ENCODE results near the gene SERPINB8. TPM values are rescaled to one million over a fixed set of nuclear protein-coding genes. Genes with fewer than 3 reads are reported as not detected.

Gene SERPINB8
- total RNA-seq, 1 donor from 2014 or later: 4.5 TPM

DNA sequence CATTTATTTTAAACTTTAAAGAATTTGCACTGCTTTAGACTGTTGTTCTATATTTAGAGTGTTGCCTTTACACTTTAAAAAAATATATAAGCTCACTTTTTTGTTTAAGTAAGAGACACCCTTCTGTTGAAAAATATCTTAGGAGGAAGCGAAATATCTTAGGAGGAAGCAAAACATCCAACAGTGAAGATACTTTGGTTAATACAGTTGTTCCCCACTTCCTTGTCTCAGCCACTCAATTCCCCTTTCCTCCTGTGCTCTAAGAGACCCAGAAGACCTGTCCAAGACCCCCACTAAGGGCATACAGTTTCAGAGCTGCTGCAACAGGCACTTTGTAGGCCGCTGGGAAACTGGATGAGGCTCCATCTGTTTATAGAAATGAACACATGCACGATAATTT lies 5.7 kb downstream of the SERPINB8 start:
- H3K4me1 ChIP-seq: no peaks in the 10 kb centered on the region
- TF ChIP-seq, protein P1, sequence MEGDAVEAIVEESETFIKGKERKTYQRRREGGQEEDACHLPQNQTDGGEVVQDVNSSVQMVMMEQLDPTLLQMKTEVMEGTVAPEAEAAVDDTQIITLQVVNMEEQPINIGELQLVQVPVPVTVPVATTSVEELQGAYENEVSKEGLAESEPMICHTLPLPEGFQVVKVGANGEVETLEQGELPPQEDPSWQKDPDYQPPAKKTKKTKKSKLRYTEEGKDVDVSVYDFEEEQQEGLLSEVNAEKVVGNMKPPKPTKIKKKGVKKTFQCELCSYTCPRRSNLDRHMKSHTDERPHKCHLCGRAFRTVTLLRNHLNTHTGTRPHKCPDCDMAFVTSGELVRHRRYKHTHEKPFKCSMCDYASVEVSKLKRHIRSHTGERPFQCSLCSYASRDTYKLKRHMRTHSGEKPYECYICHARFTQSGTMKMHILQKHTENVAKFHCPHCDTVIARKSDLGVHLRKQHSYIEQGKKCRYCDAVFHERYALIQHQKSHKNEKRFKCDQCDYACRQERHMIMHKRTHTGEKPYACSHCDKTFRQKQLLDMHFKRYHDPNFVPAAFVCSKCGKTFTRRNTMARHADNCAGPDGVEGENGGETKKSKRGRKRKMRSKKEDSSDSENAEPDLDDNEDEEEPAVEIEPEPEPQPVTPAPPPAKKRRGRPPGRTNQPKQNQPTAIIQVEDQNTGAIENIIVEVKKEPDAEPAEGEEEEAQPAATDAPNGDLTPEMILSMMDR (IDR thresholded peaks at IDR 0.05): no peak
- no peaks in the 10 kb centered on the region for H3K27me3 ChIP-seq
- H3K36me3 ChIP-seq: peaks cover 0 to 4% of the 10 kb centered on the region in 2 donors
- H3K27ac ChIP-seq: no peak overlapping the region
- intact Hi-C loops (cut with DNase I): loop anchor here (10.0 kb wide), 2 partner anchors 1451 to 1541 kb away; partner anchors contain the start of gene ZCCHC2
- no peak for DNase-seq (ENCODE audit: low spot score in 2 of 2)
- H3K9me3 ChIP-seq: no peaks in the 10 kb centered on the region
- no peak overlapping the region for H3K4me3 ChIP-seq

DNA sequence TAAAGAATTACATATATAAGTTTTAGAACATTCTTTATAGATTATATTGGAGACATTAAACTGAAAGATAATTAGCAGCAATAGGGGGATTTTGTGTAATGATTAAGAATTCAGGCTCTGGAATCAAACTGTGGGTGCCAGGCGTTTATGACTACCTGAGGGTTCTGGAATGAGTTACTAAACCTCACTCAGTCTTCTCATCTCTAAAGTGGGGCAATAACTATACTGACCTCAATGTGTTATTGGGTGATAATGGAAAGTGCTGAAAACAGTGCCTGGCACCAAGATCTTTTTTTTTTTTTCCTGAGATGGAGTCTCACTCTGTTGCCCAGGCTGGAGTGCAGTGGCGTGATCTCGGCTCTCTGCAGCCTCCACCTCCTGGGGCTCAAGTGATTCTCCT lies 7.2 kb downstream of the SERPINB8 start:
- H3K27me3 ChIP-seq: no peaks in the 10 kb centered on the region
- intact Hi-C loops (cut with DNase I): loop anchor here (10.0 kb wide), 2 partner anchors 1452 to 1542 kb away; partner anchors contain the start of gene ZCCHC2
- H3K36me3 ChIP-seq: peaks cover 2 to 18% of the 10 kb centered on the region in 2 donors
- no peaks in the 10 kb centered on the region for H3K9me3 ChIP-seq
- no peak overlapping the region for H3K27ac ChIP-seq
- no peaks in the 10 kb centered on the region for H3K4me1 ChIP-seq
- H3K4me3 ChIP-seq: no peak overlapping the region
- DNase-seq (ENCODE audit: low spot score in 2 of 2): no peak
- TF ChIP-seq, protein P1 (IDR thresholded peaks at IDR 0.05): no peak

DNA sequence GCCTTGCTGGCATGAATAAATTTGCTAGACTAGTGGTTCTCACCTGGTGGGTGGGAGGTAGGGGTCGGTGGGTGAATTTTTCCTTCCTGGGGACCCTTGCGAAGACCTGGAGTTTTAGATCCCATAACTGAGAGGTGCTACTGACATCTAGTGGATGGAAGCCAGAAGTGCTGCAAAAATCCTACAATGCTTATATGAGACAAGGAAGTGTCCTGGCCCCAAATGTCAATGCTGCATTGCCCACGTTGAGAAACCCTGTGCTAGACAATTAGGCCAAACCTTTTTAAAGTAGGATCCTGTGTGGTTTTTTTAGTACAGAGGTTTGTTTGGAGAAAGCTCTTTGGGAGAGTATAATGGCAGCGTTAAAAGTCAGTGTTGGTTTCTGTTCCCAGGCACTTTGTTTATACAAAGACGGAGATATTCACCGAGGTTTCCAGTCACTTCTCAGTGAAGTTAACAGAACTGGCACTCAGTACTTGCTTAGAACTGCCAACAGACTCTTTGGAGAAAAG lies 9.6 kb downstream of the SERPINB8 start:
- peak in 1 of 2 donors; percentile 72 for DNase-seq (ENCODE audit: low spot score in 2 of 2)
- peaks cover 20 to 39% of the 10 kb centered on the region in 2 donors for H3K36me3 ChIP-seq
- peak overlapping the region; percentile 8 to 22 for H3K27ac ChIP-seq
- H3K9me3 ChIP-seq: no peaks in the 10 kb centered on the region
- intact Hi-C loops (cut with DNase I): loop anchor here (1.0 to 10.0 kb wide), 4 partner anchors 15 to 1545 kb away; partner anchors contain the start of gene ZCCHC2
- no peaks in the 10 kb centered on the region for H3K27me3 ChIP-seq
- H3K4me3 ChIP-seq: peak overlapping the region; percentile 23 to 43
- H3K4me1 ChIP-seq: no peaks in the 10 kb centered on the region
- TF ChIP-seq, protein P1 (IDR thresholded peaks at IDR 0.05): peak; percentile 53 to 87 (median 74)

DNA sequence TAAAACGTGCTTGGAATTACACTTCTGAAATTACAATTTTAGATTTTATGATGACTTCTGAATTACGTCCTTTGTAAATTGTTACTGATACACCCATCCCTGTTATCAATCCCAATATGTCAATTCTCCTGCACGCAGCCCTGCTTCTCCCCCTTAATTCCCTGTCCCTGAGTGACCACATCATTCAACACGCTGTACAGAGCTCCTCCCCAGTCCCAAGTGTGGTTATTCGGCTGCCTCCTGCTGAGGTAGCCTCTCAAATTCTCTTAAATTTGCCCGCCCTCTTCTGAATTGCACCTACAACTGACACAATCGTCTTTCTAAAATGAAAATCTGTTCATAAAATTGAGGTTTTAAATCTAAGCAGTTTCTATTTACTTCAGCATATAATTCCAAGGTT lies 10.1 kb downstream of the SERPINB8 start:
- H3K9me3 ChIP-seq: no peaks in the 10 kb centered on the region
- intact Hi-C loops (cut with DNase I): no loop called here
- H3K27me3 ChIP-seq: no peaks in the 10 kb centered on the region
- peak overlapping the region in 1 of 2 donors; percentile 43 for H3K4me3 ChIP-seq
- H3K4me1 ChIP-seq: no peaks in the 10 kb centered on the region
- TF ChIP-seq, protein P1 (IDR thresholded peaks at IDR 0.05): no peak
- H3K27ac ChIP-seq: peak overlapping the region; percentile 8 to 22
- peaks cover 20 to 39% of the 10 kb centered on the region in 2 donors for H3K36me3 ChIP-seq
- DNase-seq (ENCODE audit: low spot score in 2 of 2): no peak

DNA sequence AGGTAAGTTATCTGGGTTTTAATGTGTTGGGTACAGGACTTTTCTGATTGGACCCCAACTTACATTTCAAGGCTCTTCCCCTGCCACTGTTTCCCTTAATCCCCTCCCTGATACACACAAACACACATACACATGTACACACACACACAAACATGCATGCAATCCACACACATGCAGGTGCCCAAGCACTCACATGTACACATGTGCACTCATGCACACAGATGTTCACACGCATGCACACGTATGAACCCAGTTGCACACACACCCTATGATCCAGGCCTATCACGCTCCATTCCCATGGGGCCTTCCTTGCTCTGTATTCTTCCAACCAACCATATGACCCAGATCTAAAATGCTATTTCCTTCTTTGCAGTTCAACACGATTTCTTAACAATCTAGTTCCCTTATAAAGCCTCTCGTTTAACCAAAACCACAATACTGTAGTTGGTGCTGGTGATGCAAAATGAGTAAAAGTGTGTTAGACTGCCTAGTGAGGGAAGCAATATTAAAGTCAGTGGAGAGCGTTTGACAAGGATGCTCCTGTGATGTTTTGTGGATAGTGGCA lies 11.1 kb downstream of the SERPINB8 start:
- no peak for DNase-seq (ENCODE audit: low spot score in 2 of 2)
- TF ChIP-seq, protein P1 (IDR thresholded peaks at IDR 0.05): no peak
- Histone ChIP-seq H3K27me3 (no peaks in the 10 kb centered on the region), H3K9me3 (no peaks in the 10 kb centered on the region), H3K36me3 (peaks cover 20 to 45% of the 10 kb centered on the region in 2 donors), H3K4me1 (no peaks in the 10 kb centered on the region), H3K4me3 (no peak overlapping the region), H3K27ac (no peak overlapping the region)
- intact Hi-C loops (cut with DNase I): no loop called here

All from ascending aorta (tissue), 2 donors.